GM21515 (cell line): ENCODE results near the gene THBS3.
"Not testable (repeated sequence)": the region's sequence is repeated elsewhere in the genome, so short reads cannot be mapped to it uniquely, and the experiment has no call there.

Source experiments
- ATAC-seq: cut with Tn5 transposase; IDR thresholded peaks from one replicate; pipeline ENCODE4 v1.9.1; 2021; ENCODE audit not compliant: unreplicated experiment

The THBS3 gene

GRCh38 chr1:155155996-155156643 is 51.6 kb downstream of the THBS3 start:
- ATAC-seq = not testable (repeated sequence)
